MM.1S (cell line): ENCODE results near the gene EIF2A.

Experiments
- DNase-seq: peaks from one replicate; pipeline ENCODE4 v3.0.0-alpha.2; 2015
- H2AFZ ChIP-seq: fragments of 300-600 bp; sonication (generic); 2 replicates; pipeline ENCODE4 v1.6.0; 2016; ENCODE audit warnings: antibody characterized with exemption, low read length
- H3F3A ChIP-seq: fragments of 300-600 bp; sonication (generic); 2 replicates; pipeline ENCODE4 v1.6.1; 2016; ENCODE audit warnings: mild to moderate bottlenecking, antibody characterized with exemption, low read length, moderate library complexity, mixed read lengths; ENCODE audit not compliant: insufficient read depth
- H3K27ac ChIP-seq: fragments of 300-600 bp; sonication (generic); 2 replicates; pipeline ENCODE4 v1.5.1; 2016; ENCODE audit warnings: mild to moderate bottlenecking, low read length
- H3K27me3 ChIP-seq: fragments of 300-600 bp; sonication (generic); replicated peaks from 2 replicates; pipeline ENCODE4 v1.6.0; 2016; ENCODE audit warnings: low read length; ENCODE audit not compliant: insufficient read depth
- H3K36me3 ChIP-seq: fragments of 300-600 bp; sonication (generic); replicated peaks from 2 replicates; pipeline ENCODE4 v1.6.1; 2016; ENCODE audit warnings: mild to moderate bottlenecking, low read length, mixed read lengths; ENCODE audit not compliant: insufficient read depth
- H3K4me1 ChIP-seq: fragments of 300-600 bp; sonication (generic); 2 replicates; pipeline ENCODE4 v1.6.1; 2016; ENCODE audit warnings: low read length, mixed read lengths
- H3K4me2 ChIP-seq: fragments of 300-600 bp; sonication (generic); 2 replicates; pipeline ENCODE4 v1.6.0; 2016; ENCODE audit warnings: low read depth, low read length
- H3K4me3 ChIP-seq: fragments of 300-600 bp; sonication (generic); 2 replicates; pipeline ENCODE4 v1.5.1; 2016; ENCODE audit warnings: low read length, mixed read lengths
- H3K79me2 ChIP-seq: fragments of 300-600 bp; sonication (generic); 2 replicates; pipeline ENCODE4 v1.6.1; 2016; ENCODE audit warnings: mixed run types, low read length, mixed read lengths
- H3K9ac ChIP-seq: fragments of 300-600 bp; sonication (generic); 2 replicates; pipeline ENCODE4 v1.6.1; 2016; ENCODE audit warnings: low read length, mixed read lengths
- H3K9me2 ChIP-seq: fragments of 300-600 bp; sonication (generic); replicated peaks from 2 replicates; pipeline ENCODE4 v1.6.1; 2016; ENCODE audit warnings: mild to moderate bottlenecking, low read length, mixed read lengths; ENCODE audit not compliant: insufficient read depth
- H3K9me3 ChIP-seq: fragments of 300-600 bp; sonication (generic); replicated peaks from 2 replicates; pipeline ENCODE4 v1.6.1; 2016; ENCODE audit warnings: mild to moderate bottlenecking, low read length, mixed read lengths; ENCODE audit not compliant: insufficient read depth
- H4K20me1 ChIP-seq: fragments of 300-600 bp; sonication (generic); 2 replicates; pipeline ENCODE4 v1.6.1; 2016; ENCODE audit warnings: mild to moderate bottlenecking, low read length, moderate library complexity, mixed read lengths; ENCODE audit not compliant: insufficient read depth
- CTCF ChIP-seq: fragments of 300-600 bp; sonication (generic); IDR thresholded peaks from 2 replicates; pipeline ENCODE4 v1.5.1; 2016; ENCODE audit warnings: antibody characterized with exemption, low read length, mixed read lengths
- EZH2 ChIP-seq: fragments of 300-600 bp; sonication (generic); optimal IDR thresholded peaks from 2 replicates; pipeline ENCODE3; 2017; ENCODE audit warnings: low read depth, mild to moderate bottlenecking, antibody characterized with exemption, low read length, mixed read lengths
- EZH2phosphoT487 ChIP-seq: fragments of 300-600 bp; sonication (generic); IDR thresholded peaks from 2 replicates; pipeline ENCODE4 v1.6.1; 2018; ENCODE audit warnings: antibody characterized with exemption, low read length

The EIF2A gene

GRCh38 chr3:150519026-150519425 is 27.6 kb upstream of the EIF2A start:
- Histone ChIP-seq H3K27me3 (no peaks in the 10 kb centered on the region), H3K4me2 (no peak overlapping the region), H3K27ac (no peak overlapping the region), H4K20me1 (no peaks in the 10 kb centered on the region), H3K9me3 (no peaks in the 10 kb centered on the region; the same call in 1 of the 2 replicates), H3K4me1 (no peaks in the 10 kb centered on the region), H3K9ac (no peak overlapping the region), H3K79me2 (no peaks in the 10 kb centered on the region), H3K4me3 (no peak overlapping the region), H2AFZ (no peak overlapping the region), H3K36me3 (no peaks in the 10 kb centered on the region), H3F3A (no peaks in the 10 kb centered on the region), H3K9me2 (no peaks in the 10 kb centered on the region)
- DNase-seq, result no peak
- TF ChIP-seq CTCF, result no peak
- no peak for TF ChIP-seq EZH2phosphoT487

- H3K9ac ChIP-seq, result no peak overlapping the region
- no peaks in the 10 kb centered on the region for H4K20me1 ChIP-seq
- H3F3A ChIP-seq, result no peaks in the 10 kb centered on the region
- no peak for TF ChIP-seq CTCF
- TF ChIP-seq EZH2phosphoT487, result no peak
- no peak for TF ChIP-seq EZH2
- H3K27me3 ChIP-seq, result no peaks in the 10 kb centered on the region
- H3K9me3 ChIP-seq, result no peaks in the 10 kb centered on the region; the same call in 1 of the 2 replicates
- H3K4me1 ChIP-seq, result no peaks in the 10 kb centered on the region
- DNase-seq, result no peak
- no peak overlapping the region for H2AFZ ChIP-seq
- no peak overlapping the region for H3K4me2 ChIP-seq
- no peaks in the 10 kb centered on the region for H3K36me3 ChIP-seq
- no peak overlapping the region for H3K4me3 ChIP-seq
- H3K27ac ChIP-seq, result no peak overlapping the region
- H3K79me2 ChIP-seq, result no peaks in the 10 kb centered on the region
- H3K9me2 ChIP-seq, result no peaks in the 10 kb centered on the region
Observed at GRCh38 chr3:150520408-150520807, 26.2 kb upstream of the EIF2A start.

GRCh38 chr3:150521463-150521862 is 25.1 kb upstream of the EIF2A start:
- Histone ChIP-seq H3K9ac (no peak overlapping the region), H3K36me3 (no peaks in the 10 kb centered on the region), H4K20me1 (no peaks in the 10 kb centered on the region), H3K79me2 (no peaks in the 10 kb centered on the region), H3K27ac (no peak overlapping the region), H3F3A (no peaks in the 10 kb centered on the region), H3K9me2 (no peaks in the 10 kb centered on the region), H3K9me3 (no peaks in the 10 kb centered on the region; the same call in 1 of the 2 replicates), H3K27me3 (no peaks in the 10 kb centered on the region), H3K4me2 (no peak overlapping the region), H2AFZ (no peak overlapping the region), H3K4me3 (no peak overlapping the region), H3K4me1 (no peaks in the 10 kb centered on the region)
- DNase-seq, result no peak
- TF ChIP-seq CTCF (no peak), EZH2phosphoT487 (no peak), EZH2 (no peak)
